Measurements from ENCODE around the gene CASTOR1.
A peak's percentile ranks its signal among the peaks of the same experiment; 100 is the strongest.

Gene CASTOR1

GRCh38 chr22:30289141-30289979, at the start of gene CASTOR1:
Gene CASTOR1 (minus strand): TSS chr22:30289505. CDS start chr22:30289497, 8 bp downstream.
- Histone ChIP-seq H3K36me3 (ENCODE audit: control insufficient read depth in 2 of 2, insufficient read depth in 1 of 2, low read length in 2 of 2) (peaks cover 0 to 43% of the 10 kb centered on the region in 2 experiments; a peak in 1 of 3 replicates), H3K27ac (ENCODE audit: extremely low read depth, low read depth, low read length) (no peak within 1 kb of the TSS), H3K4me3 (ENCODE audit: low read depth, low read length) (peak within 1 kb of the TSS; percentile 60), H3K4me1 (ENCODE audit: control insufficient read depth, insufficient read depth, low read length) (no peaks in the 10 kb centered on the region; the same call in 1 of the 2 replicates), H3K9me3 (ENCODE audit: control insufficient read depth, insufficient read depth, low read depth, low read length) (no peaks in the 10 kb centered on the region)
- CTCF ChIA-PET, result interaction anchor here (0.8 to 3.8 kb wide), 19 partner anchors 12 to 355 kb away, joined by 3 to 80 read pairs (median 15); partner anchors contain the start of genes CCDC157, RNF215, SEC14L2 and SF3A1
- POLR2A ChIA-PET, result interaction anchor here (0.6 to 4.2 kb wide), 8 partner anchors 11 to 122 kb away, joined by 3 to 34 read pairs (median 5); partner anchors contain the start of genes CCDC157, SEC14L2, SF3A1 and TBC1D10A
- TF ChIP-seq SCRT1 (tag by site-specific recombination; IDR thresholded peaks at IDR 0.05; ENCODE audit: borderline replicate concordance), result no peak
- TF ChIP-seq ZNF398 (tag by site-specific recombination; IDR thresholded peaks at IDR 0.05), result peak; percentile 14; the same call in 1 of the 2 replicates
- no peak for TF ChIP-seq ZNF157 (tag by site-specific recombination; IDR thresholded peaks at IDR 0.05)
- TF ChIP-seq ZNF76 (tag by site-specific recombination; IDR thresholded peaks at IDR 0.05; ENCODE audit: borderline replicate concordance, low read depth), result 0 out of 2 replicates have a peak, but pooled peaks have one; percentile 18
- peak; percentile 96 for TF ChIP-seq KLF9 (tag by site-specific recombination; IDR thresholded peaks at IDR 0.05; ENCODE audit: low read depth)
- no peak for TF ChIP-seq ZNF292 (tag by site-specific recombination; IDR thresholded peaks at IDR 0.05; ENCODE audit: borderline replicate concordance, low read depth)
- 0 out of 2 replicates have a peak, but pooled peaks have one; percentile 12 for TF ChIP-seq EGR2 (tag by site-specific recombination; IDR thresholded peaks at IDR 0.05; ENCODE audit: low read depth)
- TF ChIP-seq ZNF311 (tag by site-specific recombination; IDR thresholded peaks at IDR 0.05; ENCODE audit: borderline replicate concordance), result no peak
- no peak for TF ChIP-seq INSM2 (tag by site-specific recombination; IDR thresholded peaks at IDR 0.05)
- TF ChIP-seq ZBTB26 (tag by site-specific recombination; optimal IDR thresholded peaks at IDR 0.05), result peak; percentile 83
- TF ChIP-seq ZBTB20 (tag by site-specific recombination; IDR thresholded peaks at IDR 0.05), result peak; percentile 10; the same call in 1 of the 2 replicates
- TF ChIP-seq ZNF341 (tag by site-specific recombination; IDR thresholded peaks at IDR 0.05; ENCODE audit: low read depth), result peak; percentile 33; the same call in 1 of the 2 replicates
- TF ChIP-seq KLF17 (tag by site-specific recombination; IDR thresholded peaks at IDR 0.05), result 0 out of 2 replicates have a peak, but pooled peaks have one; percentile 37
- TF ChIP-seq ZNF184 (tag by site-specific recombination; IDR thresholded peaks at IDR 0.05), result no peak
- TF ChIP-seq SETDB1 (IDR thresholded peaks at IDR 0.05; ENCODE audit: insufficient read length, low read length), result no peak
- no peak for TF ChIP-seq ELK4 (IDR thresholded peaks at IDR 0.05; ENCODE audit: borderline replicate concordance, low read depth, low read length)
- TF ChIP-seq SP3 (tag by site-specific recombination; IDR thresholded peaks at IDR 0.05), result peak; percentile 92
- TF ChIP-seq ZNF692 (tag by site-specific recombination; IDR thresholded peaks at IDR 0.05), result peak; percentile 74
- TF ChIP-seq SCRT2 (tag by site-specific recombination; IDR thresholded peaks at IDR 0.05), result no peak
- peak; percentile 56 for TF ChIP-seq ZNF600 (tag by site-specific recombination; IDR thresholded peaks at IDR 0.05)
- TF ChIP-seq PATZ1 (tag by site-specific recombination; IDR thresholded peaks at IDR 0.05), result peak; percentile 75
- TF ChIP-seq BCL11A (tag by site-specific recombination; IDR thresholded peaks at IDR 0.05; ENCODE audit: low read depth), result no peak
- TF ChIP-seq ZNF560 (tag by site-specific recombination; IDR thresholded peaks at IDR 0.05; ENCODE audit: borderline replicate concordance), result no peak
- peak; percentile 56 for TF ChIP-seq ZBTB8A (tag by site-specific recombination; IDR thresholded peaks at IDR 0.05)
- peak; percentile 37 for TF ChIP-seq ZNF366 (tag by site-specific recombination; conservative IDR thresholded peaks at IDR 0.05)
